ENCODE data around the gene NRIP1. TPM values are rescaled to one million over a fixed set of nuclear protein-coding genes. Genes with fewer than 3 reads are reported as not detected.

The NRIP1 gene
- polyA plus RNA-seq, 1 donor from 2014 or later = 48.4 TPM

GRCh38 chr21:15080526-15080925 lies 15.7 kb upstream of the NRIP1 start:
- H3K9me3 ChIP-seq (ENCODE audit: low read length) = no peaks in the 10 kb centered on the region
- H2AFZ ChIP-seq (ENCODE audit: low read depth, low read length) = no peak overlapping the region
- TF ChIP-seq EP300 (conservative IDR thresholded peaks at IDR 0.05; ENCODE audit: poor library complexity, severe bottlenecking) (no peak), EZH2 (IDR thresholded peaks at IDR 0.05; ENCODE audit: borderline replicate concordance, insufficient read depth, low read length, poor library complexity, severe bottlenecking) (no peak), MXI1 (conservative IDR thresholded peaks at IDR 0.05; ENCODE audit: poor library complexity, severe bottlenecking) (no peak), RAD21 (conservative IDR thresholded peaks at IDR 0.05) (no peak), TAF1 (IDR thresholded peaks at IDR 0.05; ENCODE audit: low read depth) (no peak), POLR2AphosphoS5 (IDR thresholded peaks at IDR 0.05) (no peak), REST (IDR thresholded peaks at IDR 0.05; ENCODE audit: borderline replicate concordance) (no peak), SMC3 (conservative IDR thresholded peaks at IDR 0.05; ENCODE audit: poor library complexity) (no peak), CTCF (IDR thresholded peaks at IDR 0.05; ENCODE audit: poor library complexity, severe bottlenecking) (no peak)
- no peaks in the 10 kb centered on the region for H3K27me3 ChIP-seq (ENCODE audit: insufficient read depth, low read depth, low read length)
- no peak overlapping the region for H3K9ac ChIP-seq (ENCODE audit: low read length)
- H4K20me1 ChIP-seq (ENCODE audit: insufficient read depth) = no peaks in the 10 kb centered on the region
- H3K4me2 ChIP-seq (ENCODE audit: low read length) = no peak overlapping the region
- no peak overlapping the region for H3K27ac ChIP-seq (ENCODE audit: low read length)
- H3K79me2 ChIP-seq (replicated peaks; ENCODE audit: insufficient read depth, low read length) = no peaks in the 10 kb centered on the region
- H3K4me3 ChIP-seq (ENCODE audit: low read length) = no peak overlapping the region
- no peaks in the 10 kb centered on the region for H3F3A ChIP-seq (ENCODE audit: insufficient read depth, low read length, poor library complexity, severe bottlenecking)
- no peaks in the 10 kb centered on the region for H3K9me2 ChIP-seq (ENCODE audit: insufficient read depth, low read length)
- H3K36me3 ChIP-seq (ENCODE audit: insufficient read depth, low read length) = no peaks in the 10 kb centered on the region

GRCh38 chr21:15079269-15079668 lies 14.5 kb upstream of the NRIP1 start:
- H3K79me2 ChIP-seq (replicated peaks; ENCODE audit: insufficient read depth, low read length) = no peaks in the 10 kb centered on the region
- H3K36me3 ChIP-seq (ENCODE audit: insufficient read depth, low read length) = no peaks in the 10 kb centered on the region
- H4K20me1 ChIP-seq (ENCODE audit: insufficient read depth) = no peaks in the 10 kb centered on the region
- H3F3A ChIP-seq (ENCODE audit: insufficient read depth, low read length, poor library complexity, severe bottlenecking) = no peaks in the 10 kb centered on the region
- H3K27me3 ChIP-seq (ENCODE audit: insufficient read depth, low read depth, low read length) = no peaks in the 10 kb centered on the region
- no peak overlapping the region for H3K9ac ChIP-seq (ENCODE audit: low read length)
- no peak overlapping the region for H3K4me3 ChIP-seq (ENCODE audit: low read length)
- H3K9me2 ChIP-seq (ENCODE audit: insufficient read depth, low read length) = no peaks in the 10 kb centered on the region
- no peaks in the 10 kb centered on the region for H3K9me3 ChIP-seq (ENCODE audit: low read length)
- no peak overlapping the region for H3K27ac ChIP-seq (ENCODE audit: low read length)
- no peak overlapping the region for H3K4me2 ChIP-seq (ENCODE audit: low read length)
- TF ChIP-seq EP300 (conservative IDR thresholded peaks at IDR 0.05; ENCODE audit: poor library complexity, severe bottlenecking) (no peak), EZH2 (IDR thresholded peaks at IDR 0.05; ENCODE audit: borderline replicate concordance, insufficient read depth, low read length, poor library complexity, severe bottlenecking) (no peak), MXI1 (conservative IDR thresholded peaks at IDR 0.05; ENCODE audit: poor library complexity, severe bottlenecking) (no peak), RAD21 (conservative IDR thresholded peaks at IDR 0.05) (no peak), TAF1 (IDR thresholded peaks at IDR 0.05; ENCODE audit: low read depth) (no peak), CTCF (IDR thresholded peaks at IDR 0.05; ENCODE audit: poor library complexity, severe bottlenecking) (no peak), REST (IDR thresholded peaks at IDR 0.05; ENCODE audit: borderline replicate concordance) (no peak), SMC3 (conservative IDR thresholded peaks at IDR 0.05; ENCODE audit: poor library complexity) (no peak), POLR2AphosphoS5 (IDR thresholded peaks at IDR 0.05) (no peak)
- H2AFZ ChIP-seq (ENCODE audit: low read depth, low read length) = no peak overlapping the region

Data from neural cell (in vitro differentiated cells).